ENCODE results near the gene NFIA. TPM values are rescaled to one million over a fixed set of nuclear protein-coding genes. Genes with fewer than 3 reads are reported as not detected.
A peak's percentile ranks its signal among the peaks of the same experiment; 100 is the strongest.

The NFIA gene
- total and polyA plus RNA-seq, 2 of the 13 experiments (the other 11 are each of a cell fraction or from before 2014, with no cell fraction given) = 14.7 to 28.5 TPM

- TF ChIP-seq PRMT3 (CRISPR knock-in tag; IDR thresholded peaks at IDR 0.05; ENCODE audit: borderline replicate concordance, low read depth) (no peak), HOXA5 (CRISPR knock-in tag; IDR thresholded peaks at IDR 0.05) (no peak), U2AF2 (IDR thresholded peaks at IDR 0.05; ENCODE audit: low read depth, low read length) (no peak), NR2C2 (CRISPR knock-in tag; IDR thresholded peaks at IDR 0.05; ENCODE audit: borderline replicate concordance) (no peak), ZNF329 (CRISPR knock-in tag; IDR thresholded peaks at IDR 0.05; ENCODE audit: low read depth) (no peak), THAP9 (CRISPR knock-in tag; IDR thresholded peaks at IDR 0.05; ENCODE audit: borderline replicate concordance) (no peak), WIZ (CRISPR knock-in tag; IDR thresholded peaks at IDR 0.05) (no peak), HNRNPK (IDR thresholded peaks at IDR 0.05; ENCODE audit: low read depth, low read length, poor library complexity, severe bottlenecking) (no peak), ZXDC (CRISPR knock-in tag; IDR thresholded peaks at IDR 0.05) (no peak), ZNF224 (CRISPR knock-in tag; IDR thresholded peaks at IDR 0.05) (no peak), ATAD3A (CRISPR knock-in tag; IDR thresholded peaks at IDR 0.05) (no peak), MTERF4 (CRISPR knock-in tag; IDR thresholded peaks at IDR 0.05) (no peak), SRF (IDR thresholded peaks at IDR 0.05; ENCODE audit: low read depth, low read length) (no peak), GMEB1 (CRISPR knock-in tag; IDR thresholded peaks at IDR 0.05; ENCODE audit: borderline replicate concordance) (no peak), AGO1 (IDR thresholded peaks at IDR 0.05; ENCODE audit: low read depth, low read length, poor library complexity, severe bottlenecking) (no peak), CREB1 (IDR thresholded peaks at IDR 0.05) (no peak), CREB1 (CRISPR knock-in tag; IDR thresholded peaks at IDR 0.05) (peak; percentile 62), ATF3 (CRISPR knock-in tag; IDR thresholded peaks at IDR 0.05) (no peak), HNF4G (IDR thresholded peaks at IDR 0.05; ENCODE audit: borderline replicate concordance, low read depth, low read length) (peak; percentile 60; the same call in 1 of the 2 replicates), HNF4G (CRISPR knock-in tag; IDR thresholded peaks at IDR 0.05; ENCODE audit: borderline replicate concordance, low read depth) (no peak)
Observed at GRCh38 chr1:61338899-61339298, 256.5 kb downstream of the NFIA start (continued).
